ENCODE measurements around the gene PARVA.

PARVA gene

GRCh38 chr11:12464303-12464702 lies 86.9 kb downstream of the PARVA start:
- no peak for DNase-seq

- no peak for DNase-seq
Measured at GRCh38 chr11:12465332-12465731, 88.0 kb downstream of the PARVA start.

DNA sequence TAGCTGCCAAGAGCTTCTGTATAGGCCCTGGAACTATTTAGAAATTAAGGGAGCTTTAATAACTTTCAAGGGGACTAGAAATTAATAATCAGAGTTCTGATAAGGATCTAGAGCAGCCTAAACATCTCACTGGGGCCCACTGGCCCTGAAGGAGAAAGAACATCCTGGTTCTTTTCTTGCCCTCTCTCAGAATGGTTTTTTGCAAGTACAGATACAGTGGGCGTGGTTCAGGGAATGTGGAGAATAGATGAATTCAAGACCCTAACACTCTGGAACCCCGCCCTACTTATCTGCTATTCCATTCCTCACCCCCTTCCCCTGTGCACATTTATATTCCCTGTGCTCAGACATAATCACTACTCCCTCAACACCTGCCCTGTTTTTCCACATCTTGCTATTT lies 90.2 kb downstream of the PARVA start:
- DNase-seq = no peak

DNA sequence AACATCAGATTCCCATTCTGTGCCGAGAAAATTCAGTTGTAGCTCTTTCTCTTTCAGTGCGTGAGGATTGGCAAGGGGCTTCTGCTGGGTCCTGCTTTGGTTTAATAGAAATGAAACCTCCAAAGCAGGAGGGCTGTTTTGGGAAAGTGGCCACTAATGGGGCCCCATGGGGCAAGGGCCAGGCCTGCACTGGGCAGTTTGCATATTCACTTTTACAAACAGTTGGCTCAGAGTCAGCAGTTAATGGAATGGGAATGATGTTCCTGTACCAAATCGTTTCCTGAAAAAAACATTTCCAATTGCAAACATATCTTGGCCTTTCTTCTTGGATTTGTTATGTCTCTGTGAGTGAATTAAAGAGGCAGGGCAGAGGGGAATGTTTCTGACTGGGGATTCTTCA lies 92.1 kb downstream of the PARVA start:
- DNase-seq = no peak

- no peak for DNase-seq
Measured at GRCh38 chr11:12470236-12470635, 92.9 kb downstream of the PARVA start.

- no peak for DNase-seq
Measured at GRCh38 chr11:12472401-12473005, 95.1 kb downstream of the PARVA start.

DNA sequence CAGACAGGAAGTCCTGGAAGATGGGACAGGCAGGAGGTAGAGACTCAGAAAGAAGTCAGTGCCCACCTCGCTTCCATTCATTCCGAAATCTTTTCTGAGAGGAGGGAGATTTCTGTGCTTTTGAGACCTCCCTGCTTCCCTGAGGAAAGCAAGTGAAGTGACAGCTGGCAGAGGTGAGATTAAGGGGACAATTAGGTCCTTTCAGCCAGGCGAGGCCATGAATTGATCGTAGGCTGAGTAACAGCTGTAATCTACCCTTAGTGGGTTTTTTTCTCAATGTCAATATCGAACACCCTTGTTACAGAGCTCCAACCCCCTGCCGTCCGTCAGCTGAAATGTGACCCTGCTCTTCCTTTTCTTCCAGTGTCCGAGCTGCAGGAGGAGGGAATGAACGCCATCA lies 96.0 kb downstream of the PARVA start:
- no peak for DNase-seq

- no peak for DNase-seq
Measured at GRCh38 chr11:12474871-12475270, 97.5 kb downstream of the PARVA start.

GRCh38 chr11:12478743-12479142 lies 101.4 kb downstream of the PARVA start:
- DNase-seq = no peak

DNA sequence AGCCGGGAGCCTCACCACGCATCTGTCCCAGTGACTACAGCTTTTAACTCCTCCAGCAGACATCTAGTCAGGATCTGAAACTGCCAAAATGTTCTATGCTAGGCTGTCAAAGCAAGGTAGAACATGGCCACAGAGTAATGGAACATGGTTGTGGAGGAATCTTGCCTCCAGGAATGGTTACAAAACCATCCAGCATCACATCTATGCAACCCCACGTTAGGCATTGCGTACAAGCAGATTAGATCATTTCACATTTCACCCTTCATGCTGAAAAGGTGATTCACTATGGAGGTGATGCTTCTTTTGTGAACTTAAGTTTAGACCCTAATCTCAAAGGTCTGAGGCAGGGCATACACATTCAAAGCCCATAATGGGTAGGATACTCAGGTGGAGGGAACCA lies 103.0 kb downstream of the PARVA start:
- no peak for DNase-seq

GRCh38 chr11:12482839-12483238 lies 105.5 kb downstream of the PARVA start:
- no peak for DNase-seq

DNA sequence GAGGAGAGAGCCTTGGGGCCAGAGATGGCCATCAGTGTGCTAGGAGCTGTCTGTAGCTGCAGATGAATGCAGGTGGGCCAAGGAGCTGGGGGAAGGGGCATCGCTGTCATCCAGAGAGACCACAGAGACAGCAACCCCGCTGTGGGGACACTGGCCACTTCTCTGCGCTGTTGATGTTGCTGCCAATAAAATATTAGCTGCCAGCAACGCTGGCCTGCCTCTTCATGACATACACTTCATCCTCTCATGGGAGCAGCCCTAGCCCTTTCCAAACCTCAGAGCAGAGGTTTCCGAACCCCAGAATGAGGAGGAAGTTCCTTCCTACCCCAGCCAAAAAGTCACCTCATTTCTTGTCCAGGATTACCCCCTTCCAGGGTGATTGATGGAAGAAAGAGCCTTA lies 106.2 kb downstream of the PARVA start:
- DNase-seq = no peak

DNA sequence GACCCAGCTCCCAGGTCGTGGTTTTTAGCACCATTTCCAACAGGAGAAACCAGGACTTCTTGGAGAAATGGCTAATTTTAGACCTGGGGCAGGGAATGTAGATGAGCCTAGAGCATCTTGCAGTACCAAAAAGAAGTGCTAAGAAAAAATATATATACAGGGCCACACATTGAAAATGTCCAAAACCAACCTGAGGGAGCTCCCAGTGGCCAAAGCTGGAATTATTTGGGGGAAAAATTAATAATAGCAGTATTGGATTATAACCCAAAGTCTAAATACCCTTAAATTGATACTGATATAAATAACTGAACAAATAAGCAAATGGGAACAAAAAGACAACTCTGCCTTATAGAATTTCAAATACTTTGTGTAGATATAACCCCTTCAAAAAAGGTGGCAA lies 108.0 kb downstream of the PARVA start:
- DNase-seq = no peak

DNA sequence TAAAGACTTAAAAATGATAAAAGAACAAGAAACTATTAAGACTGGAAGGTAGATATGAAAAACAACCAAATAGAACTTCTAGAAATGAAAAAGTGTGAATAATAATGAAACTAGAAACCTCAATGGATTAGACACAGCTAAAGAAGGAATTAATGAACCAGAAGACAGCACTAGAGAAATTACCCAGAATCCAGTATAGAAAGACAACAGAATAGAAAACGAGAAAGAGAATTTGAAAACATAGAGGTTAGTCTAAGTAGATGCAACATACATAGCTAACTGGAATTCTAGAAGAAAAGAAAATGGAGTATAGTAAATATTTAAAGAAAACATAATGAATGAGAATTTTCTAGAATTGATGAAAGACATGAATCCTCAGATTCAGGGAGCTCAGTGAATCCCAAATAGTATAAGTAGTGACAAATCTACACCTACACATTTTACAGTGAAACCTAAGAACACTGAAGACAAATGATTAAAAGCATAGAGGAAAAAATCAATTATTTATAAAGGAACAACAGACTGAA lies 111.9 kb downstream of the PARVA start:
- DNase-seq = no peak

DNA sequence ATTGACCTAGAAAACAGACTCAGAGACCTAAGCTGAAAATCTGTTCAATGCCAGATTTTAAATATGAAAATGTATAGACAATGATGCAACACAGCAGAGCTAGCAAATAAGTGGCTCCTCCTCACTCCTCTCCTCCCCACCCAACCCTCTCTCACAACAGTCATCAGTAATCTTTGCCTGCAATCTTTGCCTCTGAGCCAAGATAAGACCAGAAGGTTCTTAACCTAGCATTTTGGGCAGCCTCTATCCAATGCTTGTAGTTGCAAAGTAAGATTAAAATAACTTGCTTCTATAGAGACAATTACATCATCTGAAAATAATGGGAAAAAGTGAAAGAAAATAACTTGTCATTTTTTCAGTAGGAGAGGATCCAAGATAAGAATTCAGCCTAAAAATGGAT lies 117.3 kb downstream of the PARVA start:
- no peak for DNase-seq

- no peak for DNase-seq
Measured at GRCh38 chr11:12496181-12497025, 119.0 kb downstream of the PARVA start.

- no peak for DNase-seq
Measured at GRCh38 chr11:12497431-12497830, 120.1 kb downstream of the PARVA start.

GRCh38 chr11:12499071-12499470 lies 121.7 kb downstream of the PARVA start:
- no peak for DNase-seq

DNA sequence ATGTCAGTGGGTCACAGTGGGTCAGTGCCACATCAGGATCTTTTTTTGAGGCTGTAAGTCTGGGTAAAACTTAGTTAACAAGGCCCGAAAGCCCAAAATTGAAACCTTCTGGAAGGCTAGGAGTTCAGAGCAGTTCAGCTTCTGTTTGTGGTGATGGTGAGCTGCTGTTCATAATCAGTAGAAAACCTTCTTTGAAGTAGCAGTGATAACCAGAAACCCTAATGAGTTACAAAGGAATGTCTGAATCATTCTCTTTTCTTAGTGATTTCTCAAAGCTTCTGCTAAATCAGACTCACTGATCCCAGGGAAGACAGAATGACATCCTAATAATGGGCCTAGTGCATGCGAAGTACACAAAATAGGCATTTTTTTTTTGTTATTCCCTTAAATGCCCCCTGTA lies 124.7 kb downstream of the PARVA start:
- no peak for DNase-seq

DNA sequence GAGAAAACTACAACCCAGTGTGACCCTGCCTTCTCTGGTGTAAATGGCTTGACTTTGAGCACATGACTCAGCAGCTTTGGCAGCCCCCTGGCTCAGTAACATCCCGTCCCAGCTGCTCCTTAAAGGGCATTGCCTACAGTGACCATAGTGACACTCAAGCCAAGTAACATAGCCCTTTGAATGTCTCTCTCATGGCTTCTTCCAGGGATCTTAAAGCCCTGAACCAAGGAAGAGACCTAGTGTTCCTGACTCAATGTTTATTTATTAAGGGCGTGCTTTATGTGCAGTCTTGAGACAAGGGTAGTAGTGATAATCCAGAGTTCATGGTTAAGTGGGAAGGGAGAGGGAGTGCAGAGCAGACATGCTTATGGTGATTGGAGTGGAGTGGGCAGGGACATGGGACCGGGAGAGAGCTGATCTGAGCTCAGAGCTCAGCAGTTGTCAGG lies 125.7 kb downstream of the PARVA start:
- DNase-seq = no peak

GRCh38 chr11:12503886-12504285 lies 126.5 kb downstream of the PARVA start:
- DNase-seq = no peak

DNA sequence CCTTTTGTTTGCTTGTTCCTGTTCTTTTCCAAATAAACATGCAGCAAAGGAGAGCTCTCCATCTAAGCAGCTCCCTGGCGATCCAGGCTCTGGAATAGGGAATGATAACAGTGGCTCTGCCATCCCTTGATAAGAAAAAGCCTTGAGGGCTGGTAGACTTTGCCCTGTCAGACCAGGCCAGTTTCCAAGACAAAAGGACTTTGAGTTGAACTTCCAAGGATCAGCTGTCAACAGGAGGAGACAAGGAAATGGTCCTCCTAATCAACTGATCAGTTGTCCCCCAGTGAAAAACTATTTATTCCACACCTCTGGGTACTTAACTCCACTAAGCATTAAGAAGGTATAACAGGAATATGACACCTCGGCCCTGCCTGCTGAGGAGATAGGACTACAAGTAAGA lies 127.8 kb downstream of the PARVA start:
- DNase-seq = no peak

DNA sequence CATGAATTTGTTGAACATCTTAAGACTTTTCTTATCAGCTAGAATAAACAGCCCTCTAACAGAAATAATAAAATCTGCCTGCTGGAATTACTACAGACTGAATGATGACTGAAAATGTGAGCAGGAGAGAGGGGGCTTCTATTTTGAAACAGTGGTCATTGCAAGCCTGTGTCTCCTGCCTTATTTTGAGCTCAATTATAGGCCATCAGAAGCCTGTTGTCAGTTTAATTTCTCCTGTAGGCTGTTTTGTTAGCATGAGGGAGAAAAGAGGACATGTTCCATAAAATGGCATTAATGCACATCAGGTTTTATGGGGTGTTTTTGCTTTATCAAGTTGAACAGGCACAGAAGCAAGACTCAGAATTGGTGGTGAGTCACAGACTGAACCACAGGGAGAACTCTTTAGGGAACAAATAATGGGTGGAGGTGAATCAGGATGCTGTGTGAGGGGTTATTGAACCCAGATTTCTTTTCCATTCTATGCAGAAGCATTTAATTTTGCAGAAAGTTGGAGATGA lies 129.1 kb downstream of the PARVA start:
- no peak for DNase-seq

DNA sequence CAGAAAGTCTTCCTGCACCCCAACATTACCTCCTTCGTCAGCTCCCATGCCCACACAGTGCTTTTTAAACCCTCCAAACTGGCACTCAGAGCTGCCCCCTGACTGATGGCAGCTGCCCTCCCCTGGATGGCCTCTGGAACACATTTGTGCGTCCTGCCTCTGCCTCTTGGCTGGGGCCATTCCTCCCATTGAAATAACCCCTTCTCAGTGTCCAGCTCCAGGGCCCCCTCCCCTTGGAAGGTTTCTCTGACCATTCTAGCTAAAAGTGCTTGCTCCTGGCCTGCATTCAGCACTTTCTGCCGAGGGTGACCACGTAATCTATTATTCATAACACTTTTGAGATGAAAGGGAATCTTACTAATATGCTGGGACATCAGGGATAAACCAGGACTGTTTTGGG lies 130.0 kb downstream of the PARVA start:
- no peak for DNase-seq

Measured in stimulated activated CD4-positive, alpha-beta T cell treated with anti-CD3 and anti-CD28 coated beads, Interleukin-1b, Interleukin-23, amount 100 ng/mL, for 48 hours (primary cell).